A549 (cell line): ENCODE data around the gene ZFAND2B. TPM values are rescaled to one million over a fixed set of nuclear protein-coding genes. Genes with fewer than 3 reads are reported as not detected.

Source experiments
- ATAC-seq, 2 experiments: fragments of 200-7000 bp in 1 of 2; fragments of >200 bp in 1 of 2; cut with Nextera tagmentation in 1 of 2; cut with Tn5 transposase in 1 of 2; 3 replicates each; pipeline versions ENCODE4 v1.8.0 to v1.9.1; 2018 to 2020; ENCODE audit warnings: mild to moderate bottlenecking in 1 of 2, moderate library complexity in 1 of 2
- CTCF ChIA-PET: fragments of 300-600 bp; sonication (Branson Sonifier 250); formaldehyde crosslinking; extraction: SDS; loops from one replicate; lab custom pipeline; 2021; ENCODE audit warnings: antibody characterized with exemption, inconsistent platforms; lab: Yijun Ruan, JAX
- POLR2A ChIA-PET: fragments of 350-600 bp; formaldehyde crosslinking; extraction: SDS; loops from one replicate; lab custom pipeline; 2021; ENCODE audit warnings: antibody characterized with exemption, inconsistent platforms; lab: Yijun Ruan, JAX
- DNase-seq, 2 experiments: peaks; one replicate each; pipeline versions ENCODE4 v3.0.0 to v3.0.0-alpha.2; 2011 to 2016; ENCODE audit warnings: low read depth in 1 of 2, low spot score in 1 of 2
- FAIRE-seq: peaks from 2 replicates; lab custom pipeline; 2011; peaks lifted over from hg19 to GRCh38; lab: Jason Lieb, UNC
- H3K27ac ChIP-seq, 2 experiments: fragments of >200 bp; sonication (Bioruptor Twin); formaldehyde crosslinking; 3 replicates each; pipeline ENCODE4 v1.5.1; 2016 to 2017
- H3K4me1 ChIP-seq: fragments of >200 bp; sonication (Bioruptor Twin); formaldehyde crosslinking; 3 replicates; pipeline ENCODE4 v1.6.1; 2016
- H3K4me2 ChIP-seq: fragments of >200 bp; sonication (Bioruptor Twin); formaldehyde crosslinking; 3 replicates; pipeline ENCODE4 v1.6.1; 2016
- H3K4me3 ChIP-seq: fragments of >200 bp; sonication (Bioruptor Twin); formaldehyde crosslinking; 3 replicates; pipeline ENCODE4 v1.5.1; 2016
- H3K9me3 ChIP-seq: fragments of >200 bp; sonication (Bioruptor Twin); formaldehyde crosslinking; 3 replicates; pipeline ENCODE4 v1.6.1; 2016
- BCL3 ChIP-seq: fragments of >200 bp; sonication (Bioruptor Twin); formaldehyde crosslinking; IDR thresholded peaks from 3 replicates; pipeline ENCODE4 v1.6.1; 2016
- CHD4 ChIP-seq: fragments of 200-600 bp; sonication (generic); IDR thresholded peaks from 2 replicates; pipeline ENCODE4 v1.6.1; 2016; ENCODE audit warnings: antibody characterized with exemption, mild to moderate bottlenecking, borderline replicate concordance
- ELK1 ChIP-seq: fragments of 150-350 bp; IDR thresholded peaks from 2 replicates; pipeline ENCODE4 v1.6.1; 2014; ENCODE audit warnings: low read depth, mild to moderate bottlenecking, low read length
- EP300 ChIP-seq, 2 experiments: fragments of >200 bp; sonication (Bioruptor Twin); formaldehyde crosslinking; IDR thresholded peaks; 2 replicates in 1 of 2; 3 replicates in 1 of 2; pipeline ENCODE4 v1.6.1; 2016 to 2017
- FOXS1 ChIP-seq: fragments of 250-450 bp; sonication (Bioruptor Pico); IDR thresholded peaks from 2 replicates; pipeline ENCODE4 v1.5.0; 2020; ENCODE audit warnings: mild to moderate bottlenecking, moderate library complexity
- HES2 ChIP-seq: fragments of >200 bp; sonication (Bioruptor Twin); formaldehyde crosslinking; IDR thresholded peaks from 2 replicates; pipeline ENCODE4 v1.6.1; 2016
- HOXB5 ChIP-seq: fragments of 250-450 bp; sonication (Bioruptor Pico); IDR thresholded peaks from 2 replicates; pipeline ENCODE4 v1.5.0; 2020; ENCODE audit warnings: mild to moderate bottlenecking, moderate library complexity
- JUN ChIP-seq, 2 experiments: fragments of >200 bp; sonication (Bioruptor Twin); formaldehyde crosslinking; IDR thresholded peaks; 2 replicates in 1 of 2; 3 replicates in 1 of 2; pipeline ENCODE4 v1.6.1; 2016 to 2017
- JUNB ChIP-seq: fragments of >200 bp; sonication (Bioruptor Twin); formaldehyde crosslinking; IDR thresholded peaks from 2 replicates; pipeline ENCODE4 v1.6.1; 2016
- MAX ChIP-seq: IDR thresholded peaks from 2 replicates; pipeline ENCODE4 v1.6.1; 2012
- NFE2L2 ChIP-seq: fragments of 150-350 bp; conservative IDR thresholded peaks from 2 replicates; pipeline ENCODE4 v1.6.1; 2014; ENCODE audit warnings: low read length
- NPAS2 ChIP-seq: fragments of 250-450 bp; sonication (Bioruptor Pico); IDR thresholded peaks from 2 replicates; pipeline ENCODE4 v1.8.0; 2022; ENCODE audit warnings: mild to moderate bottlenecking, moderate library complexity, borderline replicate concordance
- PHF8 ChIP-seq: fragments of 200-600 bp; sonication (generic); IDR thresholded peaks from 2 replicates; pipeline ENCODE4 v1.6.1; 2016; ENCODE audit warnings: low read depth, mild to moderate bottlenecking, antibody characterized with exemption, moderate library complexity, borderline replicate concordance
- POLR2AphosphoS2 ChIP-seq: conservative IDR thresholded peaks from 2 replicates; pipeline ENCODE4 v1.6.1; 2012; ENCODE audit warnings: low read length, improper control_type of control experiment, inconsistent platforms
- RARB ChIP-seq: fragments of 250-450 bp; sonication (Bioruptor Pico); IDR thresholded peaks from 2 replicates; pipeline ENCODE4 v1.8.0; 2021; ENCODE audit warnings: mild to moderate bottlenecking, moderate library complexity
- REST ChIP-seq: fragments of 200-600 bp; sonication (generic); IDR thresholded peaks from 2 replicates; pipeline ENCODE4 v1.6.1; 2016; ENCODE audit warnings: antibody characterized with exemption, mild to moderate bottlenecking, moderate library complexity
- RNF2 ChIP-seq: fragments of 200-600 bp; sonication (generic); IDR thresholded peaks from 2 replicates; pipeline ENCODE4 v1.6.1; 2016; ENCODE audit warnings: low read depth, mild to moderate bottlenecking, antibody characterized with exemption, moderate library complexity, borderline replicate concordance
- TFCP2L1 ChIP-seq: fragments of 250-450 bp; sonication (Bioruptor Pico); IDR thresholded peaks from 2 replicates; pipeline ENCODE4 v1.5.0; 2021; ENCODE audit warnings: mild to moderate bottlenecking
- TP53 ChIP-seq: fragments of 250-450 bp; sonication (Bioruptor Pico); IDR thresholded peaks from 2 replicates; pipeline ENCODE4 v1.5.0; 2021; ENCODE audit warnings: mild to moderate bottlenecking, moderate library complexity
- USF2 ChIP-seq: fragments of 450-650 bp; IDR thresholded peaks from 2 replicates; pipeline ENCODE4 v1.6.1; 2014; ENCODE audit warnings: antibody characterized with exemption
- ZNF302 ChIP-seq: fragments of 250-450 bp; sonication (Bioruptor Pico); IDR thresholded peaks from 2 replicates; pipeline ENCODE4 v1.9.0; 2021; ENCODE audit warnings: inconsistent platforms, mild to moderate bottlenecking, moderate library complexity
- WGBS: methylation state at CpG from one replicate; pipeline ENCODE4 v1.1.6; 2017; ENCODE audit errors: missing lambda C conversion rate; 5-methylcytosine and 5-hydroxymethylcytosine counted together
- polyA plus RNA-seq, 4 experiments: library from polyadenylated mRNA; depleted of rRNA in 3 of 4; stranded (reverse); fragments of >200 nt; fragmentation: RNase III in 1 of 4; extraction: RNeasy Plus Mini Kit Qiagen cat#74134 plus additional on column Dnase treatment in 1 of 4; gene quantifications; 2 replicates in 3 of 4; 3 replicates in 1 of 4; pipeline ENCODE4 v1.2.3, GENCODE V29; 2011 to 2017

Gene ZFAND2B
- polyA plus RNA-seq, 2 of the 4 experiments (the other 2 are of a cell fraction): 21.2 to 29.1 TPM

- Histone ChIP-seq H3K4me2 (peak overlapping the region; percentile 84), H3K9me3 (no peaks in the 10 kb centered on the region), H3K4me3 (no peak overlapping the region; the same call in 2 of the 3 replicates), H3K4me1 (peaks cover 15% of the 10 kb centered on the region), H3K27ac (peak overlapping the region in 1 of 2 experiments; percentile 96; a peak in 1 of 6 replicates)
- no peak for FAIRE-seq
- ChIA-PET POLR2A (interaction anchor here (2.5 kb wide), 1 partner anchor 31 kb away, joined by 12 read pairs; the partner anchor contains the start of gene ZFAND2B), CTCF (interaction anchor here (0.6 to 10.6 kb wide), 15 partner anchors 10 to 213 kb away, joined by 3 to 177 read pairs (median 6); partner anchors contain the start of genes ABCB6, DNAJB2 and NHEJ1)
- no peak for TF ChIP-seq HOXB5 (CRISPR knock-in tag)
- TF ChIP-seq REST: no peak
- no peak for TF ChIP-seq ELK1
- TF ChIP-seq NFE2L2: no peak
- no peak for TF ChIP-seq TFCP2L1
- TF ChIP-seq ZNF302 (CRISPR knock-in tag): no peak
- no peak for TF ChIP-seq POLR2AphosphoS2
- no peak for TF ChIP-seq FOXS1 (CRISPR knock-in tag)
- TF ChIP-seq USF2: no peak
- no peak for TF ChIP-seq PHF8
- no peak for TF ChIP-seq JUN (IDR thresholded peaks at IDR 0.05)
- no peak for TF ChIP-seq CHD4
- 73% methylated on average over 7 of the region's 7 CpGs for WGBS
- ATAC-seq: no peak
- no peak for DNase-seq
Observed at GRCh38 chr2:219175486-219175885, 31.1 kb upstream of the ZFAND2B start.

- peak; percentile 33 to 34 for DNase-seq
- ATAC-seq: peak; percentile 54 to 66
- no peak for FAIRE-seq
- Histone ChIP-seq H3K4me2 (peak overlapping the region; percentile 84), H3K4me1 (peaks cover 15% of the 10 kb centered on the region), H3K27ac (peak overlapping the region; percentile 83 to 96), H3K9me3 (no peaks in the 10 kb centered on the region)
- no peak for TF ChIP-seq HES2
- TF ChIP-seq USF2: no peak
- no peak for TF ChIP-seq RNF2
- TF ChIP-seq RARB: no peak
- TF ChIP-seq EP300 (IDR thresholded peaks at IDR 0.05): no peak
- TF ChIP-seq JUNB: no peak
- no peak for TF ChIP-seq NPAS2 (CRISPR knock-in tag)
- TF ChIP-seq TP53: no peak
- no peak for TF ChIP-seq MAX
- no peak for TF ChIP-seq BCL3
- TF ChIP-seq HOXB5 (CRISPR knock-in tag): no peak
- TF ChIP-seq, all 56 proteins: peak for 0
- ChIA-PET CTCF (interaction anchor here (0.7 to 10.6 kb wide), 15 partner anchors 11 to 212 kb away, joined by 3 to 177 read pairs (median 5); partner anchors contain the start of genes ABCB6, DNAJB2 and NHEJ1), POLR2A (interaction anchor here (0.7 to 2.5 kb wide), 11 partner anchors 16 to 354 kb away, joined by 3 to 15 read pairs (median 4); partner anchors contain the start of genes ABCB6, DNAJB2, TUBA4A and ZFAND2B)
- WGBS: 7% methylated on average over 25 of the region's 45 CpGs
- H3K4me3 ChIP-seq: peak overlapping the region; percentile 84
Observed at GRCh38 chr2:219175928-219176817, 30.4 kb upstream of the ZFAND2B start.
